Astrocyte (in vitro differentiated cells and primary cell): ENCODE data around the gene CPM. TPM values are rescaled to one million over a fixed set of nuclear protein-coding genes. Genes with fewer than 3 reads are reported as not detected.

Experiments used
- DNase-seq: peaks from one replicate; pipeline ENCODE4 v3.0.0-alpha.2; 2010; ENCODE audit warnings: low read depth
- FAIRE-seq: peaks from 2 replicates; lab custom pipeline; 2011; peaks lifted over from hg19 to GRCh38; lab: Jason Lieb, UNC
- H2AFZ ChIP-seq: 2 replicates; pipeline ENCODE4 v1.6.0; 2012; ENCODE audit warnings: low read depth, low read length, inconsistent platforms
- H3K27ac ChIP-seq: 2 replicates; pipeline ENCODE4 v1.5.1; 2011; ENCODE audit warnings: low read depth, low read length, inconsistent platforms
- H3K27me3 ChIP-seq: 2 replicates; pipeline ENCODE4 v1.6.0; 2011; ENCODE audit warnings: low read length, inconsistent platforms; ENCODE audit not compliant: insufficient read depth
- H3K36me3 ChIP-seq: 2 replicates; pipeline ENCODE4 v1.5.1; 2011; ENCODE audit warnings: low read length, inconsistent platforms; ENCODE audit not compliant: insufficient read depth
- H3K4me1 ChIP-seq: 2 replicates; pipeline ENCODE4 v1.5.1; 2011; ENCODE audit warnings: low read length, inconsistent platforms; ENCODE audit not compliant: insufficient read depth
- H3K4me2 ChIP-seq: 2 replicates; pipeline ENCODE4 v1.6.0; 2012; ENCODE audit warnings: low read length, inconsistent platforms
- H3K4me3 ChIP-seq: 2 replicates; pipeline ENCODE4 v1.5.1; 2011; ENCODE audit warnings: low read depth, mild to moderate bottlenecking, low read length, inconsistent platforms; ENCODE audit not compliant: insufficient read depth
- H3K79me2 ChIP-seq: 2 replicates; pipeline ENCODE4 v1.6.0; 2012; ENCODE audit warnings: mild to moderate bottlenecking, low read length, inconsistent platforms; ENCODE audit not compliant: insufficient read depth
- H3K9ac ChIP-seq: 2 replicates; pipeline ENCODE4 v1.6.0; 2012; ENCODE audit warnings: mild to moderate bottlenecking, low read length, inconsistent platforms
- H3K9me3 ChIP-seq: 2 replicates; pipeline ENCODE4 v1.5.1; 2012; ENCODE audit warnings: low read depth, mild to moderate bottlenecking, low read length, inconsistent platforms; ENCODE audit not compliant: insufficient read depth
- H4K20me1 ChIP-seq: 2 replicates; pipeline ENCODE4 v1.6.0; 2012; ENCODE audit warnings: low read length, inconsistent platforms; ENCODE audit not compliant: insufficient read depth
- H3K27ac Mint-ChIP-seq: one replicate; pipeline ENCODE4 v1.8.0; 2021; ENCODE audit warnings: mild to moderate bottlenecking, mixed read lengths; ENCODE audit not compliant: unreplicated experiment
- H3K27me3 Mint-ChIP-seq: one replicate; pipeline ENCODE4 v1.8.0; 2021; ENCODE audit warnings: low read depth, mixed read lengths; ENCODE audit not compliant: unreplicated experiment
- H3K36me3 Mint-ChIP-seq: one replicate; pipeline ENCODE4 v1.8.0; 2021; ENCODE audit warnings: low read depth, mixed read lengths; ENCODE audit not compliant: unreplicated experiment
- H3K4me1 Mint-ChIP-seq: one replicate; pipeline ENCODE4 v1.8.0; 2021; ENCODE audit warnings: low read depth, mixed read lengths; ENCODE audit not compliant: unreplicated experiment
- H3K4me3 Mint-ChIP-seq: one replicate; pipeline ENCODE4 v1.8.0; 2021; ENCODE audit warnings: mild to moderate bottlenecking, moderate library complexity, mixed read lengths; ENCODE audit not compliant: unreplicated experiment
- H3K9me3 Mint-ChIP-seq: one replicate; pipeline ENCODE4 v1.8.0; 2021; ENCODE audit warnings: mild to moderate bottlenecking, mixed read lengths; ENCODE audit not compliant: unreplicated experiment
- EZH2 ChIP-seq: IDR thresholded peaks from 2 replicates; pipeline ENCODE4 v1.6.1; 2012; ENCODE audit warnings: mild to moderate bottlenecking, low read length, inconsistent platforms; ENCODE audit not compliant: insufficient read depth
- total RNA-seq: library from RNA; stranded (reverse); gene quantifications from 2 replicates; pipeline ENCODE4 v1.2.1, GENCODE V29; 2021
- TF ChIP-seq, protein P1 (sequence below): IDR thresholded peaks from 2 replicates; pipeline ENCODE4 v1.5.1; 2011; ENCODE audit warnings: low read depth, mild to moderate bottlenecking, inconsistent platforms, low read length, moderate library complexity; ENCODE audit not compliant: insufficient read depth

Gene CPM
- total RNA-seq, 1 donor from 2014 or later, result 2.7 TPM

- H3K27me3 Mint-ChIP-seq, result no peaks in the 10 kb centered on the region
- Histone ChIP-seq H2AFZ (no peak overlapping the region), H3K4me2 (no peak overlapping the region), H3K79me2 (no peaks in the 10 kb centered on the region), H3K9me3 (no peaks in the 10 kb centered on the region), H3K27me3 (no peaks in the 10 kb centered on the region), H3K9ac (no peak overlapping the region), H4K20me1 (no peaks in the 10 kb centered on the region), H3K4me1 (no peaks in the 10 kb centered on the region), H3K4me3 (no peak overlapping the region), H3K27ac (no peak overlapping the region), H3K36me3 (no peaks in the 10 kb centered on the region)
- DNase-seq (peak; percentile 31), FAIRE-seq (no peak)
- no peak overlapping the region for H3K4me3 Mint-ChIP-seq
- H3K4me1 Mint-ChIP-seq, result peaks cover 6% of the 10 kb centered on the region
- H3K36me3 Mint-ChIP-seq, result no peaks in the 10 kb centered on the region
- no peak overlapping the region for H3K27ac Mint-ChIP-seq
- TF ChIP-seq, protein P1, sequence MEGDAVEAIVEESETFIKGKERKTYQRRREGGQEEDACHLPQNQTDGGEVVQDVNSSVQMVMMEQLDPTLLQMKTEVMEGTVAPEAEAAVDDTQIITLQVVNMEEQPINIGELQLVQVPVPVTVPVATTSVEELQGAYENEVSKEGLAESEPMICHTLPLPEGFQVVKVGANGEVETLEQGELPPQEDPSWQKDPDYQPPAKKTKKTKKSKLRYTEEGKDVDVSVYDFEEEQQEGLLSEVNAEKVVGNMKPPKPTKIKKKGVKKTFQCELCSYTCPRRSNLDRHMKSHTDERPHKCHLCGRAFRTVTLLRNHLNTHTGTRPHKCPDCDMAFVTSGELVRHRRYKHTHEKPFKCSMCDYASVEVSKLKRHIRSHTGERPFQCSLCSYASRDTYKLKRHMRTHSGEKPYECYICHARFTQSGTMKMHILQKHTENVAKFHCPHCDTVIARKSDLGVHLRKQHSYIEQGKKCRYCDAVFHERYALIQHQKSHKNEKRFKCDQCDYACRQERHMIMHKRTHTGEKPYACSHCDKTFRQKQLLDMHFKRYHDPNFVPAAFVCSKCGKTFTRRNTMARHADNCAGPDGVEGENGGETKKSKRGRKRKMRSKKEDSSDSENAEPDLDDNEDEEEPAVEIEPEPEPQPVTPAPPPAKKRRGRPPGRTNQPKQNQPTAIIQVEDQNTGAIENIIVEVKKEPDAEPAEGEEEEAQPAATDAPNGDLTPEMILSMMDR, result no peak
- TF ChIP-seq EZH2, result no peak
- peaks cover 5% of the 10 kb centered on the region for H3K9me3 Mint-ChIP-seq
Measured at GRCh38 chr12:68876461-68876860, 56.5 kb downstream of the CPM start.

GRCh38 chr12:68873316-68873715, 59.7 kb downstream of the CPM start:
- Histone ChIP-seq H3K27ac (no peak overlapping the region), H3K27me3 (no peaks in the 10 kb centered on the region), H3K4me1 (no peaks in the 10 kb centered on the region), H3K79me2 (no peaks in the 10 kb centered on the region), H3K36me3 (no peaks in the 10 kb centered on the region), H3K9ac (no peak overlapping the region), H3K4me3 (no peak overlapping the region), H2AFZ (no peak overlapping the region), H3K4me2 (no peak overlapping the region), H3K9me3 (no peaks in the 10 kb centered on the region), H4K20me1 (no peaks in the 10 kb centered on the region)
- FAIRE-seq, result no peak
- TF ChIP-seq, protein P1, result no peak
- no peak for TF ChIP-seq EZH2
- no peak overlapping the region for H3K4me3 Mint-ChIP-seq
- H3K27me3 Mint-ChIP-seq, result no peaks in the 10 kb centered on the region
- H3K27ac Mint-ChIP-seq, result peak overlapping the region; percentile 9
- peaks cover 5% of the 10 kb centered on the region for H3K9me3 Mint-ChIP-seq
- no peaks in the 10 kb centered on the region for H3K36me3 Mint-ChIP-seq
- peaks cover 6% of the 10 kb centered on the region for H3K4me1 Mint-ChIP-seq
- no peak for DNase-seq

DNA sequence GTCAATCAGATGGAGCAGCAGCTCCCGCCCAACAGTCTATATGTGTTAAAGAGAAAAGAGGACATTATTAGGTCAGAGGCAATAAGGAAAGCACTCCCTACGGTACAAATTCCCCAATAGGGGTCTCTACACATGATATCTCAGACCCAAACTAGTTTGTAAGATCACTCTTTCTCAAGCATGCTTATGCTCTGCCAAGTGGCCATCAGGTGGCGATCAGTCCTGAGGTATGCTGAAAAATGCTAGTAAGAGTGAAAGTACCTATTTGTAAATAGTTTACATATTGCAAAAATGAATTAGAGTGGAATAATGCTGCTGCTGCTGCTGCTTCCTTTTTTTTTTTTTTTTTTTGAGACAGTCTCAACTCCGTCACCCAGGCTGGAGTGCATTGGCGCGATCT, 61.0 kb downstream of the CPM start:
- FAIRE-seq (no peak), DNase-seq (no peak)
- Histone ChIP-seq H3K9ac (no peak overlapping the region), H3K4me3 (no peak overlapping the region), H3K27ac (no peak overlapping the region), H3K79me2 (no peaks in the 10 kb centered on the region), H3K9me3 (no peaks in the 10 kb centered on the region), H3K4me2 (no peak overlapping the region), H4K20me1 (no peaks in the 10 kb centered on the region), H2AFZ (no peak overlapping the region), H3K4me1 (no peaks in the 10 kb centered on the region), H3K27me3 (no peaks in the 10 kb centered on the region), H3K36me3 (no peaks in the 10 kb centered on the region)
- TF ChIP-seq EZH2, result no peak
- TF ChIP-seq, protein P1, result peak; percentile 37
- H3K4me3 Mint-ChIP-seq, result no peak overlapping the region
- peak overlapping the region; percentile 36 for H3K27ac Mint-ChIP-seq
- peaks cover 6% of the 10 kb centered on the region for H3K4me1 Mint-ChIP-seq
- no peaks in the 10 kb centered on the region for H3K27me3 Mint-ChIP-seq
- H3K9me3 Mint-ChIP-seq, result peaks cover 3% of the 10 kb centered on the region
- no peaks in the 10 kb centered on the region for H3K36me3 Mint-ChIP-seq
